LNCaP clone FGC (cell line): ENCODE measurements around the gene PADI2.

ENCODE experiments used
- DNase-seq: peaks from one replicate; pipeline ENCODE4 v3.0.0-alpha.2; 2011; ENCODE audit warnings: low read depth
- H3K4me3 ChIP-seq: 2 replicates; pipeline ENCODE4 v1.5.1; 2011; ENCODE audit warnings: mild to moderate bottlenecking, low read depth, low read length, control low read depth
- TF ChIP-seq, protein P1 (sequence below): IDR thresholded peaks from 2 replicates; pipeline ENCODE4 v1.5.1; 2012; ENCODE audit warnings: mild to moderate bottlenecking; ENCODE audit not compliant: control insufficient read depth, insufficient read depth; ENCODE audit errors: extremely low read depth

PADI2 gene

DNA sequence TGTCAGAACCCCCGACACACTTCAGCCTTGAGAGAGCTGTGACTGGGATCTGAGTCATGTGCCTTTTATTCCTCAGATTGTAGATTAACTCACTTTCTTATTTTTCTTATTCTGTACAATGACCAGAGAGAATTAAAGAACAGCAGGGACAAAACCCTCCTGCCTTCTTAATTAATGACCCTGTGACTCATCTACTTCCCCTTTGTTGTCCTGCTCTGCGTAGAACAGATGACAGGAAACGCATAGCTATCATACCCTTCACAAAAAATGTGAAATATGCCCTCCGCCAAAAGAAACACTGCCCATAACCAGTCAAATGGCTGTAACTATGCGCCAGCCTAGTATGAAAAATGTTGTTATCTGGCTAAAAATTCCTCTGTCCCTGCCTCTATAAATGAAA, 9.1 kb upstream of the PADI2 start:
- no peak for DNase-seq
- H3K4me3 ChIP-seq, result no peak overlapping the region
- TF ChIP-seq, protein P1, sequence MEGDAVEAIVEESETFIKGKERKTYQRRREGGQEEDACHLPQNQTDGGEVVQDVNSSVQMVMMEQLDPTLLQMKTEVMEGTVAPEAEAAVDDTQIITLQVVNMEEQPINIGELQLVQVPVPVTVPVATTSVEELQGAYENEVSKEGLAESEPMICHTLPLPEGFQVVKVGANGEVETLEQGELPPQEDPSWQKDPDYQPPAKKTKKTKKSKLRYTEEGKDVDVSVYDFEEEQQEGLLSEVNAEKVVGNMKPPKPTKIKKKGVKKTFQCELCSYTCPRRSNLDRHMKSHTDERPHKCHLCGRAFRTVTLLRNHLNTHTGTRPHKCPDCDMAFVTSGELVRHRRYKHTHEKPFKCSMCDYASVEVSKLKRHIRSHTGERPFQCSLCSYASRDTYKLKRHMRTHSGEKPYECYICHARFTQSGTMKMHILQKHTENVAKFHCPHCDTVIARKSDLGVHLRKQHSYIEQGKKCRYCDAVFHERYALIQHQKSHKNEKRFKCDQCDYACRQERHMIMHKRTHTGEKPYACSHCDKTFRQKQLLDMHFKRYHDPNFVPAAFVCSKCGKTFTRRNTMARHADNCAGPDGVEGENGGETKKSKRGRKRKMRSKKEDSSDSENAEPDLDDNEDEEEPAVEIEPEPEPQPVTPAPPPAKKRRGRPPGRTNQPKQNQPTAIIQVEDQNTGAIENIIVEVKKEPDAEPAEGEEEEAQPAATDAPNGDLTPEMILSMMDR, result no peak

DNA sequence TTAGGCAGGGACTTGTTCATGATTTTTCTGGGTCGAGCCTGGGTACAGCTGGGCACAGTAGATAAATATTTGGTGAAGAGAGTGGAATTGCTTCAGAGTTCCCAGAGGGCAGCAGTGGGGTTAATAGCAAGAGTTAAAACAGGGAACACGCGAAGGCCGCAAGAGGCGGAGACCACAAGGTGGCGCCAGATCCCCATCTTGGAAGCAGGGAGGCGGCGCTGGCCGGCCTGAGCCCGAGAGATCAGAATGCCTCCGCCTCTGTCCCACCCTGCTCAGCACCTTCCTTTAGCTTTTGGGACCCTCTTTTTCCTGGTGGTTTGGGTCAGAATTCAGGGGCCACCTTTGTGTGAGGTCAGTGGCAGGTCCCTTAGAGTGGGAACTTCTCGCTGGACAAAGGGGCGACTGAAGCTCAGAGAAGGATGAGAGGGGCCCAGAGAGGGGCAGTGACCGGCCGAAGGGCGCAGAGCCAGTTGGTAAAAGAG, 6.5 kb upstream of the PADI2 start:
- TF ChIP-seq, protein P1, result peak; percentile 79
- H3K4me3 ChIP-seq, result no peak overlapping the region
- no peak for DNase-seq

DNA sequence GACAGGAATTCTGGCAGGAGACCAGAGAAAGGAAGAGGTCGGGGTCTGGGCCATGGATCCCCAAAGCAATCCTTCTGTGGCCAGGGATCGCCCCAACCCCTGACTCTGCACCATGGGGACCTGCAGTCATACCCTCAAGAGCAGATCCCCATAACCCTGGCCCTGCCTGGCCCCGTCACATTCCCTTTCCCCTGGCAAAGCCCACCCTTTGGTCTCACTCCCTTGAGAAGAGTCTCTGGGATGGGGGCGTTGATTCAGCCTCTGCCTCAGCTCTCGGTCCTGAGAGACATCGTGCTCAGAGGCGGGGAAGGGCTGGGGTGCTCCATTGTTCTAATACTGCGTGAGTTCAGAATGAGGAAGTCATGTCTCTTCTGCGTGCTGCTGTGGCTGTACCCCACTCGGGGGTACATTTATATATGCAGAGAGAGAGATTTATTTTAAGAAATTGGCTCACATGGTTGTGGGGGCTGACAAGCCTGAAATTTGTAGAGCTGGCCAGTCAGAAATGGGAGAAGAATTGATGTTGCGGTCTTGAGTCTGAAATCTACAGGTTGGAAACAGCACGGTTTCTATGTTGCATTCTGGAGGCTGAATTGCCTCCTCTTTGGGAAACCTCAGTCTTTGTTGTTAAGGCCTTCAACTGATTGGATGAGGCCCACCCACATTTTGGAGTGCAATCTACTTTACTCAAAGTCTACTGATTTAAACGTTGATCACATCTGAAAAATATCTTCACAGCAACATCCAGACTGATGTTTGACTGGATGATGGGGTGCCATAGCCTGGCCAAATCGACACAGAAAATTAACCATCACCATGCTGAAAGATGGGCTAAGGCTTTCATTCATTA, 4.2 kb upstream of the PADI2 start:
- H3K4me3 ChIP-seq, result no peak overlapping the region
- no peak for DNase-seq
- TF ChIP-seq, protein P1, result no peak

DNA sequence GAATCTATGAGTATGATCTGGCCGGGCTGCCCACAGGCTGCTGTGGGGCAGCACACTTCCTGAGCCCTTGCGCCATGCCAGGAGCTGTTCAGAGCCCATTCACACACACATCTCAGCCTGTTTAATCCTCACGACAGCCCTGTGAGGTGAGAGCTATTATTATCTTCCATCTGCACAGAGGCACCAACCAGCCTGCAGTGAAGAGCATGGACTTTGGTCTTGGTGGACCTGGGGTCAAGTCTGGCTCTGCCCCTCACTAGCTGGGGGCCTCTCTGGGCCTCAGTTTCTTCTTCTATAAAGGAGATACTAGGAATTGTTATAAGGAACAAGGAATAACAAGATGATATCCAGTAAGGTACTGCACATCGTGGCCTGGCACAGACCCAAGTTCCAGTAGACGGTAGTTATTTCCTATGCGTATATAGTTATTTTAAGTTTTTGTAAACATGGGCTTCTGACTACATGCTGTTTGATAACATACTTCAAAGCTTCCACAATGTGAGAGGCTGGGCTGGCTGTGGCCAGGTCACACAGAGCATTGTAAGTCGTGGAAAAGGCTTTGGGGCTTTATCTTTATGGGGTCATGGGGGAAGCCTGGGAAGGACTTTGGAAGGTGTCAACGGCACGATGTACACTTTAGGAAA, 3.4 kb upstream of the PADI2 start:
- no peak for DNase-seq

DNA sequence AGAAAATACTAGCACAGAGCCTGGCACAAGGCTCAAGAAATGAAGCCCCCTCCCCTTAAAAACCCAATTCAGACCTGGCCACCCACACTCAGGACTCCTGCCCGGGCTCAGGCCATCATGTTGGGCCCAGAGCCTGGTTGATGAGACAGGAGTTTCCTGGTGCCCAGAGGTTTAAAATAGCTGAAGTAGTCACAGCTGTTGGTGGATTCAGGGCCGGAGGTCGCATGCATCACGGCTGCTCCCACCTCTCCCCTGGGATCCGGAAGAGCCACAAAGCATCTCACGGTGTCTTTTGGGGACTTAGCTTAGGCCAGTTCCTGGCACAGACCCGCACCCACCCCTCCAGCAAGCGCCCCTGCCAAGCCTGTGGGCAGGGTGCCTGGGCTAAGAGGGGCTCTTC, 2.6 kb upstream of the PADI2 start:
- H3K4me3 ChIP-seq, result no peak overlapping the region
- DNase-seq, result no peak
- TF ChIP-seq, protein P1, result no peak

More for the DNA sequence above, 3.4 kb upstream of the PADI2 start:
- H3K4me3 ChIP-seq, result no peak overlapping the region
- TF ChIP-seq, protein P1, result no peak

DNA sequence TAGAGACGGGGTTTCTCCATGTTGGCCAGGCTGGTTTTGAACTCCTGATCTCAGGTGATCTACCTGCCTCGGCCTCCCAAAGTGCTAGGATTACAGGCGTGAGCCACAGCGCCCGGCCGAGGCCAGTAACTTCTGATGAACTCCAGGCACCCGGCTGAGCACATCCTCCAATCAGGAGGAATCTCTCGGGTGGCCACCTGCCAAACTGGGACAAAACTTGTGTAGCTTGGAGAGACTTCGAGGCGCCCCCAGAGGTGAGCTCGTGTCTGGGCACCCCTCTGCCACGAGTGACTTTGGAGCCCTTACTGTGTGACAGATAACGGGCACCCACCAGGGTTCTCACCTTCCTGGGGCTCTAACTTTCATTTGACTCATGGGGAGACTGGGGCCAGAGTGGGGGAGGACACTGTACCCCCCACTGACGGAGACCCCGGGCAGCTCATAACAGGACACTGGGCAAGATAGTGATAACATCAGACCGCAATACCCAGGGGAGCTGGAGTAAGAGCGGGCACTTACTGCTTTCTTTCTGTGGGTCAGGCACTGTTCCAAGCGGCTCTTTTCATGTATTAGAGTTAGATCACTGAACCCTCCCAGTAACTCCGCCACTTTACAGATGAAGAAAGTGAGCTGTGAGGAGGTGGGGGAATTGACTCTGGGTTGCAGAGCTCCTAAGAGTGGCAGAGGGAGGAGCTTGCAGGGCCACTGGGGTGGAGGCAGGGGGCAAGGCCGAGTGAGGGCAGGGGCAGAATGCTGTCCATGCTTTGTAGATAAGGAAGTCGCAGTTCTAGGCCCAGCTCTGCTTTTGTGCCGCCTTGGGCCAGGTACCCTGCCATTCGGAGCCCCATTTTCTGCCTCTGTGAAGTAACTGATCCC, 1.9 kb upstream of the PADI2 start:
- DNase-seq, result no peak
- H3K4me3 ChIP-seq, result no peak overlapping the region
- TF ChIP-seq, protein P1, result no peak
